NCI-H128 (cell line): ENCODE measurements around the gene SINHCAF.
"Not testable (repeated sequence)": the region's sequence is repeated elsewhere in the genome, so short reads cannot be mapped to it uniquely, and the experiment has no call there.

Experiments
- DNase-seq: peaks from one replicate; lab custom pipeline; 2025; ENCODE audit not compliant: unreplicated experiment; lab: John Stamatoyannopoulos, UW

SINHCAF gene

DNA sequence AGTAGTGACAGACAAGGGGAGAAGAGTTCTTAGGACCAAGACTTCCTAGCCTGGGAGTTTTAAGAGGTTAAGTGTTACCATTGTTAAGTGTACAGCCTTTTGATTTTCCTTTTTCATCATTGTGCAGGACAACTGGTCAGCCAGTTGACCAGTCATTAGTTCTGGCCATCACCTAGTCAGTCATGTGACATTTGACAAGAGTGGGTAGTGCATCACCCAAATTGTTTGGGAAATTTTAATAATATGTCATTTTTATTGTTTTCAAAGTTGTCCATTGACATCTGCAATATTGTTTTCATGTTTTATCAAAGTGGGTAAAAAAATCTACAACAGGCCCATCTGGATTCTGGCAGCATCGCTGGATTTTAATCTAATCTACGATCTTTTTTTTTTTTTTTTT is 15.5 kb downstream of the SINHCAF start:
- no peak for DNase-seq

DNA sequence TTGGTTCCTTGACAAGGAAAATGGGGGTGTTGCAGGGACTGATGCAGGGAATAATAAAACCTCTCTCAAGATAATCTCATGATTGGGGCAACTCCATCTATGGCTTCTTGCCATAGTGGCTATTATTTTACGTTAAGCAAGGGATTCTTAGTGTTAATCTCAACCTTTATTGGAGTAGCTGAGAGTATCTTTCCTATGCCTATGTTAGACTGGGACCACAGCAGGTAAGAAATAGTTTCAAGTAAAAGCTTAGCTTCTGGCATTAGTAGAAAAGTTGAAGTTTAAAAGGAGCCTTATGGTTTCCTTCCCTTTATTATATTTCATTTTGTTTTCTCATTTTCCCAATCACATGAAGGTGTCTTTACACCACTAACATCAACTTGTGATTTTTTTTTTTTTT is 16.7 kb downstream of the SINHCAF start:
- no peak for DNase-seq

DNA sequence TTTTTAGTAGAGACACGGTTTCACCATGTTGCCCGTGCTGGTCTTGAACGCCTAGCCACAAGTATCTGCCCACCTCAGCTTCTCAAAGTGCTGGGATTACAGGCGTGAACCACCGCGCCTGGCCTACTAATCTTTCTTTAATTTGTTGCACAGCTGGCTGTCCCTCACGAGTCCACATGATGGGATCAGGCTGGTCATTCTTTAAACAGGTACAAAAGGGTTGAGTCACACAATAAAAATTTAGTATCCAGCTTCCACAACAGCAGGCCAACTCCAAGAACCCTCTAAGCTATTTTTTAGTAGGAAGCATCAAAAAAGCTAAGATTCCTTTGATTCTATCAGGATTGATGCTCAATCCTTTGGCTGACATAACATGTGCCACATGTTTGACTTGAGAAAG is 17.8 kb downstream of the SINHCAF start:
- no peak for DNase-seq

GRCh38 chr12:31306866-31307265 is 19.1 kb downstream of the SINHCAF start:
- no peak for DNase-seq

DNA sequence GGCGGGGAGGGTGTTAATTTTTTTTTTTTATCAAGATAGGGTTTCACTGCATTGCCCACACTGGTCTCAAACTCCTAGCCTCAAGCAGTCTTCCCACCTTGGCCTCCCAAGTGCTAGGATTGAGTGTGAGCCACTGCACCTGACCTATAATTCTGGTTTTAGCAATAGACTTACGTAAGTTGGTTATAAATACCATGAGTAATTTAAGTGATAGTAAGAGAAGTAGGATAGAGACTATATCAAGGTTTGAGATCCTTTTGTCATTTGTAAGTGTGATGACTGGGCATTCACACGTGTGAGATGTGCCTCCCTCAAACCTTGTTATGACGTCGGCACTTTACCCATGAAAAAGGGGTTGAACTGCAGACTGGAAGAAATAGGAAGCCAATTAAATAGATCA is 22.5 kb downstream of the SINHCAF start:
- no peak for DNase-seq

- DNase-seq: no peak
Observed at GRCh38 chr12:31301311-31301710, 24.6 kb downstream of the SINHCAF start.

DNA sequence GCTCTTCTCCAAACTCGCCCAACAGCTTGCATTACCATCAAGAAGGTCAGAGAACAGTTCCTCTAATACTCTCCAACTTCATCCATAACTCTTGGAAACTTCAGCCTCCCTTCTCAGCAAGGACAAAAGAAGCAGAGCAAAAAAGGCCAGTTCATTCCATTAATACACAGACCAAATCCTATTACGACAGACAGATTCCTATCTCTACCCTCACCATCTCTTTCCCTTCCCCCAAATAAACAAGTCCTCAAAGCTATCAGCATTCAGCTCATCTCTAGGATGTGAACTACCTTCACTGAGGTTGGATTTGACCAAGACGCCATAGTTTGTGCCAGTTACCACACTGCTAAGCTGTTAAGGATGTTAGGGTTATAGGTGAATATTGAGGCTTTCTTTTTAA is 25.2 kb downstream of the SINHCAF start:
- DNase-seq: no peak

DNA sequence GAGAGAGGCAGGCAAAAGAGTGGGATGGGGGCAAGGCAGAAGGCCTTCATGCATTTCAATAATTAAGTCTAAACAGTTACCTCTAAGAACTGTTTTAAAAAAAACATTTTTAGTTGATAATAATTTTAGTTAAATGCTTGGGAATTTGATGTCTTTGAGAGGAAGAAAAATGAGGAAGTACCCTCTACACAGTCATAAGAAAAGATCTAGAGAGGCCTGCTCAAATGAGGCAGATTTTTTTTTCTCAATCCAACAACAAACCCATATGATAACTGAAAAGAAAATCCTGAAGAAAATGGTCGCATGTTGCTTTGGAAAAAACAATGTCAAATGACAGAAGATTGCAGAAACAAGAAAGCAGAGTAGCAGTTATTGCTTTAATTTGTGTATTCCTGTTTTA is 25.6 kb downstream of the SINHCAF start:
- DNase-seq: no peak

- no peak for DNase-seq
Observed at GRCh38 chr12:31298922-31299321, 27.0 kb downstream of the SINHCAF start.

DNA sequence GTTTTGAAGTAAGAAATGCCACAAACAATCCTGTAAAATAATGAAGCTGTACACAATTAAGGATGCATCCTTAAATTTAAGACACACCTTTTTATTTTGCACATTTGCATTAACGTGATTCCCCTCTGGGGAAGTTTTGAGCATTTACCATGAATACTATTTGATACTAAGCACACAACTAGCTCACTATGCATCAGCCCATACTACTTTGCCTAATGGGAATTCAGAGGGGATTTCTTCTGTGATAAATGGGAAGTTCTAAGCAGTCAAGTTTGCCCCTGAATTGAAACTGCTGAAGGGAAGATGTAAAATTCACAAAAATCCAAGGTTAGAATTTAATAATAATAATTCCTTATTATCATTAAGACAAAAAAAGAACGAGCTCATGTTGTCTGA is 27.4 kb downstream of the SINHCAF start:
- no peak for DNase-seq

GRCh38 chr12:31297572-31298514 is 28.1 kb downstream of the SINHCAF start:
- no peak for DNase-seq

GRCh38 chr12:31289441-31289840 is 36.5 kb downstream of the SINHCAF start:
- DNase-seq: no peak

- DNase-seq: no peak
Observed at GRCh38 chr12:31288381-31288780, 37.6 kb downstream of the SINHCAF start.

DNA sequence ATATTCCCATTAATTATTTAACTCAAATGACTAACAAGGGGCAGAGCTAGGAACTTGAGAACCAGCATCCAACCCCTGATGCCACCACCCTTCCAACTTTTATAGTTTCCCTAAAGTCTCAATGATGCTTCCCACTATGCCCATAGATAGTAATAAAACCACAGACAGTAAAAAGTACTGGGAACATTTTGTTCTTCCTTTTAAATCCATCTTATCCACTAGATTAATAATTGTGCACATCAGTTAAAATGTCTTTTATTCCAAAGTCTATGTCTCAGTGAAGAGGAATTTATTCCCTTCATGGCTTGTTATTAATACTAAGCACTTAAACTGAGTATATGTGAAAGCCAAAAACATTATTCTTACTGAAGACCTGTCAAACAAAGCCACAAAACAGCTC is 45.8 kb downstream of the SINHCAF start:
- DNase-seq: no peak

DNA sequence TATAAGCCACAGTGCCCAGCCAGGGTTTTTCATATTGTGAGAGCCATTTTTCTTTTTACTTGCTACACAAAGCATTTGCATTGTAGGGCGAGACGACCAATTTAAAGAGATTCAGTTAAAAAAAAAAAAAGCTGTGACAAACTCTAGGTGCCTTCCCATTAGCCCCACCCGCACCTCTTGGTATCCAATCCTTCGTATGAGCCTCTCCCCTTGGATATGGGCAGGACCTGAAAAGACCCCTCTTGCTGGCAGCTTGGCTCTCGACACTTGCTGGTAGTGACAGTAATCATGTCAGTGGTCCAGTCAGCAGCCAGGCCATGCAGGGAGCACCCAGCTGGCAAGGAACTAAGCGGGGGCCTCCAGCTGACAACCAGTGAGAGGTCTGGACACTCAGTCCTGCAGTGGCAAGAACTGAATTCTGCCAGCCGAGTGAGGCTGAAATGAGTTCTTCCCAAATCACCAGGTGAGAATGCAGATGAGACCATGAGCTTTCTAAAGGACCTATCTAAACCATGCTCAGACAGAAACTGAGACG is 46.5 kb downstream of the SINHCAF start:
- no peak for DNase-seq

DNA sequence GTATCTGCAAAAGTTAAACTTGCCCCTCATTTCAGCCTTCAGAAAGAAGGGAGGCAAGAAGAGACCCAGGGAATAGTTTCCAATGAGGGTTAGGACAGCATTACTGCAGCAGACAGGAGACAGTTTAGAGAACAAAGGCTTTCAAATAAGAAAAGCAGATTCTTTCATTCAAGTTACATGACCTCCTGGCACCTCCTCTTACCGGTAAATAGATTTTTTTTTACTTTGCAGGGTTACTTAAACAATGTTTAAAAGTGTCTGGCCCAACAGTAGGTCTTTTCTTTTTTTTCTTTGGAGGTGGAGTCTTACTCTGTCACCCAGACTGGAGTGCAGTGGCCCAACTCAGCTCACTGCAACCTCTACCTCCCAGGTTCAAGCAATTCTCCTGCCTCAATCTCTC is 47.1 kb downstream of the SINHCAF start:
- no peak for DNase-seq

GRCh38 chr12:31278424-31278823 is 47.5 kb downstream of the SINHCAF start:
- no peak for DNase-seq

- DNase-seq: no peak
Observed at GRCh38 chr12:31277081-31277480, 48.9 kb downstream of the SINHCAF start.

DNA sequence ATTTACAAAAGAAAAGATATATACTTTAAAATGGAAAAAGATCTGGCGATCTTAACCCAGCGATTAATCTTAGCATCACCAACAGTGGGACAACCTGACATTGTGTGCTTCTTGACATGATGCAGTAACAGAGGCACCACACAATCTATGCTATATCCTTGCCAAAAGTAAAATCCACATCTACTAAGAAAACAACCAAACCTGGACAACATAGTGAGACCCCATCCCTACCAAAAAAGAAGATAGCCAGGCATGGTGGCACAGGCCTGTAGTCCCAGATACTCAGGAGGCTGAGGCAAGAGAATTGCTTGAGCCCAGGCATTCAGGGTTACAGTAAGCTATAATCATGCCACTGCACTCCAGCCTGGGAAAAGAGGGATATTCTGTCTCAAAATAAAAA is 50.5 kb downstream of the SINHCAF start:
- DNase-seq: no peak

DNA sequence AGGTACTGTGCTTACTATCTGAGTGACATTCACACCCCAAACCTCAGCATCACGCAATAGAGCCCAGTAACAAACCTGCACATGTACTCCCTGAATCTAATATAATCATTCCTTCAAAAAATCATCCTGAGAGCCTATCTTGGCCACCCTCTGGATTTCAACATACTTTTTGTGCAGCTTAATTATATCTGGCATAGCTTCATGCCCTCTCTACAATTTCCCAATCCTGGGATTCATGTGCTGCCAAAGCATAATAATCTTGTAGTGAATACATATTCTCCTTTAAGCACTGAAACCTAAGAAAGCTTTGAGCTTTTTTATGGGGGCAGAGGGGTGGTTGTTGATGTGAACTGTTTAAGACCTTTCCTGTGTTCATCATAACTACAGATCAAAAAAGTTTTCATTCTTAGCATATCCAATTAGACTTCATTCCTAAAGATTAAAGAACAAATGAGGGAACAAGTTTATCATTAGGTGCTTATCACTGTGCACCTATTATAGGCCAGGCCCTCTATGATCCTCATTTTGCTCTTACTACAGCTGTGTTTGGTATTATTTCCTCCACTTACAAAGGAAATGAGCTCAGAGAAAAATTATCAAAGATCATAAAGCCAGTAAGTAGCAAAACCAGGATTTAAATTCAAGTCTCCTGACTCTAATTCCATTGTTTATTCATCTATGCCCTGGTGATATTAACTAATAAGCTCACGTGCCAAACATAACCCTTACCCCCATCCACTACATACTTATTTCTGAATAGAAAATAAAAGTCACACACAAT is 51.2 kb downstream of the SINHCAF start:
- DNase-seq: no peak

GRCh38 chr12:31273794-31274193 is 52.2 kb downstream of the SINHCAF start:
- DNase-seq: not testable (repeated sequence)
